HG03571 (cell line): ENCODE data around the gene CDK14.

ENCODE experiments used
- ATAC-seq: cut with Tn5 transposase; IDR thresholded peaks from one replicate; pipeline ENCODE4 v1.9.1; 2021; ENCODE audit not compliant: unreplicated experiment

The CDK14 gene

GRCh38 chr7:91181949-91182348 is 585.8 kb downstream of the CDK14 start:
- no peak for ATAC-seq

GRCh38 chr7:91182819-91183764 is 587.0 kb downstream of the CDK14 start:
- no peak for ATAC-seq

GRCh38 chr7:91185771-91186170 is 589.6 kb downstream of the CDK14 start:
- no peak for ATAC-seq

GRCh38 chr7:91187061-91187460 is 590.9 kb downstream of the CDK14 start:
- no peak for ATAC-seq

GRCh38 chr7:91191771-91192170 is 595.6 kb downstream of the CDK14 start:
- ATAC-seq, result no peak

GRCh38 chr7:91193141-91193540 is 597.0 kb downstream of the CDK14 start:
- ATAC-seq, result no peak

- no peak for ATAC-seq
Observed at GRCh38 chr7:91194841-91195240, 598.7 kb downstream of the CDK14 start.

- no peak for ATAC-seq
Observed at GRCh38 chr7:91196058-91196457, 599.9 kb downstream of the CDK14 start.

GRCh38 chr7:91198371-91198770 is 602.2 kb downstream of the CDK14 start:
- ATAC-seq, result no peak

- no peak for ATAC-seq
Observed at GRCh38 chr7:91199601-91200000, 603.5 kb downstream of the CDK14 start.

GRCh38 chr7:91201442-91202113 is 605.5 kb downstream of the CDK14 start:
- ATAC-seq, result no peak

GRCh38 chr7:91206361-91206960 is 610.3 kb downstream of the CDK14 start:
- no peak for ATAC-seq

GRCh38 chr7:91212582-91212981 is 616.5 kb downstream of the CDK14 start:
- ATAC-seq, result no peak

- no peak for ATAC-seq
Observed at GRCh38 chr7:91226411-91226810, 630.3 kb downstream of the CDK14 start.

- ATAC-seq, result no peak
Observed at GRCh38 chr7:91228327-91228726, 632.2 kb downstream of the CDK14 start.

- ATAC-seq, result no peak
Observed at GRCh38 chr7:91228927-91229558, 632.9 kb downstream of the CDK14 start.

- no peak for ATAC-seq
Observed at GRCh38 chr7:91230100-91230499, 634.0 kb downstream of the CDK14 start.

- ATAC-seq, result no peak
Observed at GRCh38 chr7:91230503-91230902, 634.4 kb downstream of the CDK14 start.

- ATAC-seq, result no peak
Observed at GRCh38 chr7:91233212-91233611, 637.1 kb downstream of the CDK14 start.

- ATAC-seq, result no peak
Observed at GRCh38 chr7:91235211-91235832, 639.2 kb downstream of the CDK14 start.

- ATAC-seq, result no peak
Observed at GRCh38 chr7:91239171-91239604, 643.1 kb downstream of the CDK14 start.
